Upper lobe of left lung (tissue), 4 donors: ENCODE results near the gene MAGI2.

ENCODE experiments used
- CTCF ChIP-seq, 6 experiments: fragments of 450-650 bp in 4 of 6; fragments of 200-600 bp in 2 of 6; sonication (generic) in 2 of 6; IDR thresholded peaks; one replicate each; pipeline ENCODE4 v1.5.1; 2016 to 2019; ENCODE audit warnings: antibody characterized with exemption in 6 of 6
- EP300 ChIP-seq, 4 donors: sonication (generic); formaldehyde crosslinking; IDR thresholded peaks; one replicate each; pipeline ENCODE4 v1.5.1; 2017; ENCODE audit warnings: antibody characterized with exemption in 4 of 4, control low read depth in 2 of 4
- POLR2A ChIP-seq, 4 donors: fragments of 450-650 bp; IDR thresholded peaks; one replicate each; pipeline ENCODE4 v1.5.1; 2016 to 2017; ENCODE audit warnings: antibody characterized with exemption in 4 of 4, mild to moderate bottlenecking in 2 of 4
- POLR2AphosphoS5 ChIP-seq, 2 donors: sonication (generic); formaldehyde crosslinking; IDR thresholded peaks; one replicate each; pipeline ENCODE4 v1.5.1; 2017; ENCODE audit warnings: antibody characterized with exemption in 2 of 2

GRCh38 chr7:78279457-78279856, 1174.0 kb downstream of the MAGI2 start:
- TF ChIP-seq CTCF (IDR thresholded peaks at IDR 0.05) (no peak), POLR2A (IDR thresholded peaks at IDR 0.05) (no peak), POLR2AphosphoS5 (IDR thresholded peaks at IDR 0.05) (no peak), EP300 (IDR thresholded peaks at IDR 0.05) (no peak)
